H1 (cell line): ENCODE measurements around the gene DTWD2. TPM values are rescaled to one million over a fixed set of nuclear protein-coding genes. Genes with fewer than 3 reads are reported as not detected.

Source experiments
- CTCF ChIA-PET: fragments of 300-600 bp; sonication (Branson Sonifier 250); formaldehyde crosslinking; loops from one replicate; lab custom pipeline; 2021; ENCODE audit not compliant: partially characterized antibody; lab: Charles Lee
- POLR2A ChIA-PET: fragments of 300-600 bp; sonication (Branson Sonifier 250); formaldehyde crosslinking; loops from one replicate; lab custom pipeline; 2021; ENCODE audit warnings: inconsistent platforms; ENCODE audit not compliant: partially characterized antibody; lab: Charles Lee
- DNase-seq, 2 experiments: peaks; one replicate each; pipeline versions ENCODE4 v3.0.0 to v3.0.0-alpha.2; 2010 to 2022; ENCODE audit warnings: low spot score in 2 of 2, low read depth in 1 of 2, mixed read lengths in 1 of 2
- FAIRE-seq: peaks from 2 replicates; lab custom pipeline; 2011; peaks lifted over from hg19 to GRCh38; lab: Jason Lieb, UNC
- H2AFZ ChIP-seq: 2 replicates; pipeline ENCODE4 v1.8.1; 2012; ENCODE audit warnings: low read length, inconsistent platforms
- H2AK5ac ChIP-seq: 2 replicates; pipeline ENCODE4 v1.6.1; 2013; ENCODE audit warnings: low read depth, low read length
- H2BK120ac ChIP-seq: replicated peaks from 2 replicates; pipeline ENCODE3; 2013; ENCODE audit warnings: low read depth, low read length, inconsistent platforms
- H2BK12ac ChIP-seq: 2 replicates; pipeline ENCODE4 v1.6.1; 2013; ENCODE audit warnings: low read depth, low read length
- H2BK15ac ChIP-seq: 2 replicates; pipeline ENCODE4 v1.6.1; 2013; ENCODE audit warnings: low read length
- H2BK20ac ChIP-seq: 2 replicates; pipeline ENCODE4 v1.6.1; 2013; ENCODE audit warnings: low read length
- H2BK5ac ChIP-seq: 2 replicates; pipeline ENCODE4 v1.6.1; 2013; ENCODE audit warnings: low read depth, low read length
- H3K14ac ChIP-seq: 2 replicates; pipeline ENCODE4 v1.6.1; 2013; ENCODE audit warnings: inconsistent platforms; ENCODE audit not compliant: insufficient read length
- H3K18ac ChIP-seq: 2 replicates; pipeline ENCODE4 v1.6.1; 2013; ENCODE audit warnings: low read length; ENCODE audit errors: extremely low read depth
- H3K23ac ChIP-seq: 2 replicates; pipeline ENCODE4 v1.6.1; 2013; ENCODE audit warnings: inconsistent platforms; ENCODE audit not compliant: insufficient read length
- H3K23me2 ChIP-seq: 2 replicates; pipeline ENCODE4 v1.6.1; 2013; ENCODE audit warnings: low read depth, low read length
- H3K27ac ChIP-seq: 2 replicates; pipeline ENCODE4 v1.6.1; 2011; ENCODE audit warnings: low read depth, low read length, inconsistent platforms
- H3K27me3 ChIP-seq, 4 experiments: replicated peaks in 1 of 4; 1 replicate in 1 of 4; 2 replicates in 3 of 4; pipeline versions ENCODE4 v1.6.1 to v1.8.1; 2011 to 2013; ENCODE audit warnings: low read length in 3 of 4, mild to moderate bottlenecking in 3 of 4, inconsistent platforms in 2 of 4, mixed read lengths in 2 of 4, moderate library complexity in 1 of 4; ENCODE audit not compliant: control insufficient read depth in 3 of 4, insufficient read depth in 3 of 4; ENCODE audit errors: extremely low read depth in 1 of 4
- H3K36me3 ChIP-seq, 4 experiments: 2 replicates each; pipeline versions ENCODE4 v1.6.1 to v1.8.1; 2011 to 2013; ENCODE audit warnings: mild to moderate bottlenecking in 4 of 4, low read length in 3 of 4, moderate library complexity in 2 of 4, control low read depth in 1 of 4, inconsistent platforms in 1 of 4; ENCODE audit not compliant: insufficient read depth in 4 of 4, control insufficient read depth in 2 of 4
- H3K4ac ChIP-seq: replicated peaks from 2 replicates; pipeline ENCODE3; 2013; ENCODE audit warnings: low read length, low read depth, mixed read lengths, inconsistent platforms; ENCODE audit not compliant: insufficient read length
- H3K4me1 ChIP-seq, 4 experiments: replicated peaks in 1 of 4; 1 replicate in 1 of 4; 2 replicates in 3 of 4; pipeline versions ENCODE4 v1.6.1 to v1.8.1; 2011 to 2013; ENCODE audit warnings: low read length in 3 of 4, inconsistent platforms in 2 of 4, mixed read lengths in 1 of 4; ENCODE audit not compliant: insufficient read depth in 4 of 4, control insufficient read depth in 3 of 4
- H3K4me2 ChIP-seq, 2 experiments: 2 replicates each; pipeline versions ENCODE4 v1.6.1 to v1.8.1; 2011 to 2013; ENCODE audit warnings: low read depth in 2 of 2, low read length in 2 of 2, control low read depth in 1 of 2, inconsistent platforms in 1 of 2, mild to moderate bottlenecking in 1 of 2; ENCODE audit not compliant: insufficient read depth in 1 of 2
- H3K4me3 ChIP-seq, 4 experiments: fragments of 200-600, 300-600 bp in 1 of 4; sonication (generic), shearing (Covaris generic), sonication (Bioruptor Twin) in 1 of 4; 2 replicates each; pipeline versions ENCODE4 v1.5.1 to v1.8.1; 2011 to 2016; ENCODE audit warnings: low read length in 4 of 4, low read depth in 3 of 4, control low read depth in 2 of 4, inconsistent platforms in 2 of 4, mild to moderate bottlenecking in 2 of 4, mixed read lengths in 1 of 4, moderate library complexity in 1 of 4; ENCODE audit not compliant: insufficient read depth in 2 of 4; ENCODE audit errors: extremely low read depth in 1 of 4
- H3K56ac ChIP-seq: replicated peaks from 2 replicates; pipeline ENCODE3; 2013; ENCODE audit warnings: low read depth, mild to moderate bottlenecking, mixed read lengths, low read length, inconsistent platforms; ENCODE audit not compliant: insufficient read length
- H3K79me1 ChIP-seq: 2 replicates; pipeline ENCODE4 v1.6.1; 2013; ENCODE audit warnings: low read depth, low read length, control low read depth
- H3K79me2 ChIP-seq, 2 experiments: 2 replicates each; pipeline versions ENCODE4 v1.6.1 to v1.8.1; 2012 to 2013; ENCODE audit warnings: low read length in 2 of 2, mild to moderate bottlenecking in 2 of 2, inconsistent platforms in 1 of 2; ENCODE audit not compliant: insufficient read depth in 2 of 2, control insufficient read depth in 1 of 2
- H3K9ac ChIP-seq, 4 experiments: replicated peaks in 1 of 4; 1 replicate in 1 of 4; 2 replicates in 3 of 4; pipeline versions ENCODE4 v1.6.1 to v1.8.1; 2011 to 2013; ENCODE audit warnings: low read depth in 3 of 4, low read length in 3 of 4, control low read depth in 2 of 4, mild to moderate bottlenecking in 2 of 4, moderate library complexity in 2 of 4, inconsistent platforms in 1 of 4; ENCODE audit errors: extremely low read depth in 1 of 4
- H3K9me3 ChIP-seq, 2 experiments: 2 replicates each; pipeline versions ENCODE4 v1.6.1 to v1.8.1; 2012 to 2013; ENCODE audit warnings: mild to moderate bottlenecking in 2 of 2, moderate library complexity in 2 of 2, control low read depth in 1 of 2, inconsistent platforms in 1 of 2, low read depth in 1 of 2, low read length in 1 of 2, mixed read lengths in 1 of 2; ENCODE audit not compliant: insufficient read depth in 2 of 2
- H4K20me1 ChIP-seq, 2 experiments: replicated peaks in 1 of 2; 2 replicates each; pipeline versions ENCODE3 to v1.8.1; 2011 to 2013; ENCODE audit warnings: inconsistent platforms in 2 of 2, low read length in 2 of 2, mild to moderate bottlenecking in 1 of 2; ENCODE audit not compliant: insufficient read depth in 2 of 2, control insufficient read depth in 1 of 2
- H4K5ac ChIP-seq: 2 replicates; pipeline ENCODE4 v1.6.1; 2013; ENCODE audit warnings: low read length, low read depth, mixed read lengths, inconsistent platforms; ENCODE audit not compliant: insufficient read length
- H4K8ac ChIP-seq: 2 replicates; pipeline ENCODE4 v1.8.0; 2013; ENCODE audit warnings: mild to moderate bottlenecking, moderate library complexity, low read length, inconsistent platforms; ENCODE audit not compliant: insufficient read depth; ENCODE audit errors: extremely low read depth
- H4K91ac ChIP-seq: replicated peaks from 2 replicates; pipeline ENCODE3; 2013; ENCODE audit warnings: low read length, mixed read lengths, inconsistent platforms; ENCODE audit not compliant: insufficient read length
- CHD1 ChIP-seq: IDR thresholded peaks from 2 replicates; pipeline ENCODE4 v1.6.1; 2012; ENCODE audit warnings: low read depth, low read length, improper control_type of control experiment
- WGBS, 2 experiments: shearing (Covaris generic) in 1 of 2; methylation state at CpG; one replicate each; pipeline versions ENCODE4 v1.1.6 to v1.1.7; 2013 to 2015; ENCODE audit warnings: low lambda C conversion rate in 2 of 2, mixed read lengths in 2 of 2, inconsistent platforms in 1 of 2, low coverage in 1 of 2, missing lambda C conversion rate in 1 of 2; ENCODE audit not compliant: insufficient replicate concordance in 2 of 2, insufficient coverage in 1 of 2, insufficient read length in 1 of 2; ENCODE audit errors: extremely low coverage in 1 of 2, missing lambda C conversion rate in 1 of 2; 5-methylcytosine and 5-hydroxymethylcytosine counted together
- polyA plus RNA-seq, 7 experiments: library from polyadenylated mRNA; depleted of rRNA in 3 of 7; stranded (reverse) in 5 of 7; unstranded in 2 of 7; fragments of >200 nt in 5 of 7; fragments of 200-250 nt in 2 of 7; gene quantifications; 1 replicate in 5 of 7; 2 replicates in 1 of 7; 4 replicates in 1 of 7; pipeline versions ENCODE4 v1.2.1 to v1.2.3, GENCODE V29; 2011 to 2013; ENCODE audit warnings: missing spikeins in 2 of 7, mixed read lengths in 2 of 7
- total RNA-seq: library from RNA; stranded (reverse); fragmentation: NEBNext Ultra II Directional; extraction: Animal tissue kit (Norgen Biotek cat#: 25700); gene quantifications from 2 replicates; pipeline ENCODE4 v1.2.1, GENCODE V29; 2021
- TF ChIP-seq, protein P1 (sequence below): IDR thresholded peaks from 2 replicates; pipeline ENCODE4 v1.6.1; 2012; ENCODE audit warnings: inconsistent platforms

Gene DTWD2
- total and polyA plus RNA-seq, 2 of the 8 experiments (the other 6 are each of a cell fraction or from before 2014, with no cell fraction given) = 4.3 to 17.1 TPM

DNA sequence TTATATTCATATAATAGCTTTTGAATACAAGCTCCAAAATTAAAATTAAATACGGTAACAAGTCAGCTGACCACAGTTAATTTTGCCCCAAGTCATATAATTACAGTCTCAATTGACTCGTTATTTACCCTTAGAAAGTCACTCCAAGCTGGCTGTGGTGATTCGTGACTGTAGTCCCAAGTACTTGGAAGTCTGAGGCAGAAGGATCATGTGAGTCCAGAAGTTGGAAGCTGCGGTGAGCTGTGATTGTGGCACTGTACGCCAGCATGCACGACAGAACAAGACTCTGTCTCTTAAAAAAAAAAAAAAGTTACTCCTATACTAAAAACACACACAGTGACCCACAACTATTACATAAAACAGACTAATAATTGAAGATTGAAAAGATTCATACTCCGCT is 31.6 kb upstream of the DTWD2 start:
- Histone ChIP-seq H2BK12ac (no peak overlapping the region), H3K79me1 (no peaks in the 10 kb centered on the region), H3K27ac (no peak overlapping the region), H2BK5ac (no peak overlapping the region), H3K23me2 (no peaks in the 10 kb centered on the region), H4K5ac (no peak overlapping the region), H3K9ac (no peak overlapping the region), H2BK120ac (no peak overlapping the region), H3K56ac (no peak overlapping the region), H3K79me2 (no peaks in the 10 kb centered on the region), H3K4me2 (no peak overlapping the region), H3K14ac (no peak overlapping the region), H2AFZ (no peak overlapping the region), H3K4me3 (no peak overlapping the region), H3K9me3 (no peaks in the 10 kb centered on the region), H2BK20ac (no peak overlapping the region), H2AK5ac (no peak overlapping the region), H3K27me3 (no peaks in the 10 kb centered on the region), H4K91ac (no peak overlapping the region), H3K18ac (no peak overlapping the region), H2BK15ac (no peak overlapping the region), H3K23ac (no peak overlapping the region), H4K8ac (no peak overlapping the region), H3K4me1 (no peaks in the 10 kb centered on the region), H3K4ac (no peak overlapping the region), H4K20me1 (no peaks in the 10 kb centered on the region), H3K36me3 (no peaks in the 10 kb centered on the region)
- no peak for DNase-seq
- TF ChIP-seq, protein P1, sequence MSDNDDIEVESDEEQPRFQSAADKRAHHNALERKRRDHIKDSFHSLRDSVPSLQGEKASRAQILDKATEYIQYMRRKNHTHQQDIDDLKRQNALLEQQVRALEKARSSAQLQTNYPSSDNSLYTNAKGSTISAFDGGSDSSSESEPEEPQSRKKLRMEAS = no peak
- no peak for TF ChIP-seq CHD1
- FAIRE-seq = no peak
- WGBS, 2 experiments = 91% methylated on average over 7 of the region's 7 CpGs; no CpG with 5 or more reads in 1 of the 2 experiments
- POLR2A ChIA-PET = no interaction called here
- CTCF ChIA-PET = interaction anchor here (1.3 to 5.4 kb wide), 2 partner anchors 29 to 391 kb away, joined by 6 to 46 read pairs; no protein-coding TSS in a partner anchor
